CD4-positive, alpha-beta T cell treated with Interleukin-6 for 4 hours (primary cell): ENCODE results near the gene IP6K1.
"Not testable (repeated sequence)": the region's sequence is repeated elsewhere in the genome, so short reads cannot be mapped to it uniquely, and the experiment has no call there.

Experiments
- DNase-seq: peaks from one replicate; pipeline ENCODE4 v3.0.0-alpha.2; 2020; ENCODE audit warnings: mixed read lengths

The IP6K1 gene

GRCh38 chr3:49793486-49794085, 7.2 kb upstream of the IP6K1 start:
- DNase-seq: no peak

DNA sequence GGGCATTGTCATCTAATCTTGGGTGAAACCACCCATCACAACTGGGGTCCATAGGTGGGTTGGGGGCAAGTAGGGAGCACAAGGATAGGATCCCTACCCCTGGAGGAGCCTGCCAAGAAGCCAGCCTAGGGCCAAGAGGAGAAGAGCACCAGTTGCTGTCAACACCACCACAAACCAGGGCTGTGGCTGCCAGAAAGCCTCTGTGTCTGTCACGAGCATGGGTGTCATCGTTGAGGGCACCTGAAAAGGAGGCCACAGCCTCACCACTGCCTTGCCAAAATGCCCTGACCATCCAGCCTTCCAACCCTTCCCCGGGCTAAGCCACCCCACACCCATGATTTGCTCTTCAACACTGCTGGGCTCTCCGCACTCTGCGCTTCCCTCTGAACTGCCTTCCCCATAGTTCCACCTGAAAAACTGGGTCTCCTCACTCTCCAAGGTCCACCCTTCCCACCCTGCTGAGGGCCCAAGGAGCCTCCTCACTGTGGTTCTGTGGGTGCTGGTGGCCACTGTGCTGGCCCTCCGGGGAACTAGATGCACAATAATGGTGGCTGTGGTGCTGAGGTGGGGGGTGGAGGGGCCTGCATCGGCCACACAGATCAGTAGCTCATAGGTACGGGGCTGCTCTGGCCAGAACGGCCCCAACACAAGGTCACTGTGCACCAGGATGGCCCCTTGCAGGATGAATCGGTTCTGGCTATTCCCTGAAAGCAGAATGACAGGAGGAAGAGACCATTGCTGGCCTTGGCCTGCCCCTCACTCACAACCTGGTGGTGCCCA, 6.2 kb upstream of the IP6K1 start:
- no peak for DNase-seq

DNA sequence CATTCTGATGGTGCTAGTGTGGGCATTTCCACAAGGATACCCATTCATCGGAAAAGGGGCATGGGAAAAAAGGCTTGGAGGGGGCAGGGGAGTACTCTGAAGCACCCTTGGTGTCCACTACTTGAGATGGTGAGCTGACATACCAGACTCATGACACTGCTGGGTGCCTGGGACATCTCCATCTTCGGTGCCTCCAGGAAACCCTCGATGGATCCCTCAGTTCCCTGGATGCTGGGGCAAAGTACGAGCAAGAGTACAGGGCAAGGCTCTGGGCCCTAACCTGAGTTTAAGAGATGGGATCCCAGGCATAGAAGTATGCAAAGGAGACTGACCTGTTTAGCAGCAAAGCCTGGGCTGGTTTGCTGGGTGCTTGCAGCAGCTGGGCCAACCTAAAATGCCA, 5.2 kb upstream of the IP6K1 start:
- DNase-seq: no peak

DNA sequence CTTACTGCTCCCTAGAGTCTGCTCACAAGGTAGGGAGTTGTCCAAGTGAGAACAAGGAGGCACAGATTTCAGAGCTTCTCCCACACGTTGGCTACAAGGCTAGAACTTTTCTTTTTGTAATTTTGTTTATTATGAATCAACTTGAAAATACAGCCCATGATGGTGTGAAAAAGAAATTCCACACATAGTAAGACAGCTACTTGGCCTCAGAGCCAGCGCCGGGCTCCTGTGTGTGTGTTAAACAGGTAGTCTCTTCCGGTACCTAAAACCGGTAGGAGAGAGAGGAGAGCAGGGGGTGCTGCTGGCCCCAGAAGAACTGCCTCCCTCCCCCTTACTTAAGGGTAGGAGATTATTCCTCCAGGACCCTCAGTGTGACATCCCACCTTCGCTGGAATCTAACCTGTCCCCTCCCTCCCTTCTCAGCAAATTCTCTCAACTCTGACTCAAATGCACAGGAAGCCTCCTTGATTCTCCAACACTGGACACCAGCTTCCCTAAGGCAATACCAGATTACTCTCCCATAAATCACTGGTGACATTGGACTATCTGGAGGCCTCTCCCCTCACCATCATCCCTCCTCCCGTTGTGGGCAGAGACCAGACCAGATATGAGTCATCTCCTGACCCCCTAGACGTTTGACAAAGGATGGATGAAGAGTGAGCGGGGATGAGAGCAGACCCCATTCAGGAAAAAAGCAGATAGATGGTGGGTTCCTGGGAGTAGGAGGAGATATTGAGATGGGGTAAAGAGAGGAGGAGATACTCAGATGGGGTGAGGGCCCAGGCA, 4.5 kb upstream of the IP6K1 start:
- DNase-seq: no peak

DNA sequence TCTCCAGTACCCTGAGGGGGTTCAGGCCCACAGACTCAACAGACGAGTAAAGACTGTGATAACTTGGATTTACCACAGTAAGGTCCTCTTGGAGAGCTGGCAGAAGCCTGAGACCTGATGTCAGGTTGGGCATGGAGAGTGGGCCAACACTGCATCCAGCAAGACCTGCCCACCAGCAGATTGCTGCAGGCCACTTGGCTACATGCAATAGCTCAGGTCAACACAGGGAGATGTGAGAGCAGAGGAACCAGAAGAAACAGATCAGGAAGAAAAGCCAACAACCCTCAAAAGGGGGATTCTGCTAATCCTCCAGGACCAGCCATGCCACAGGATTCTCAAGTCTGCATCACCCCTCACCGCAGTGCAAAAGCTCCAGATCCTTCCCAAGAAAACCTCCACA, 1.7 kb upstream of the IP6K1 start:
- no peak for DNase-seq

DNA sequence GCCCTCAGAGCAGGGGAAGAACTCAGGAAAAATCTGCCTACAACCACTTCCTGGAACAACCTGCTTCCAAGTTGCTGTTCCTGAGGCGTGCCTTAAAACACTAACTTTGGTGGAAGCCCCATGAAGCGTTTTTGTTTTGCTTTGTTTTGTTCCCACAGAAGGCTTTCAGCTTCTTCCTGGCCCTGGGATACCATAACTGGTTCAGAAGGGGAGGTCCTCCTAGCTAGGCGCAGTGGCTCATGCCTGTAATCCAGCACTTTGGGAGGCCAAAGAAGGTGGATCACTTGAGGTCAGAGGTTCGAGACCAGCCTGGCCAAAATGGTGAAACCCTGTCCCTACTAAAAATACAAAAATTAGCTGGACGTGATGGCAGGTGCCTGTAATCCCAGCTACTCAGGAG, 1.2 kb upstream of the IP6K1 start:
- DNase-seq: no peak

- no peak for DNase-seq
Measured at GRCh38 chr3:49787182-49787464, 781 bp upstream of the IP6K1 start.

DNA sequence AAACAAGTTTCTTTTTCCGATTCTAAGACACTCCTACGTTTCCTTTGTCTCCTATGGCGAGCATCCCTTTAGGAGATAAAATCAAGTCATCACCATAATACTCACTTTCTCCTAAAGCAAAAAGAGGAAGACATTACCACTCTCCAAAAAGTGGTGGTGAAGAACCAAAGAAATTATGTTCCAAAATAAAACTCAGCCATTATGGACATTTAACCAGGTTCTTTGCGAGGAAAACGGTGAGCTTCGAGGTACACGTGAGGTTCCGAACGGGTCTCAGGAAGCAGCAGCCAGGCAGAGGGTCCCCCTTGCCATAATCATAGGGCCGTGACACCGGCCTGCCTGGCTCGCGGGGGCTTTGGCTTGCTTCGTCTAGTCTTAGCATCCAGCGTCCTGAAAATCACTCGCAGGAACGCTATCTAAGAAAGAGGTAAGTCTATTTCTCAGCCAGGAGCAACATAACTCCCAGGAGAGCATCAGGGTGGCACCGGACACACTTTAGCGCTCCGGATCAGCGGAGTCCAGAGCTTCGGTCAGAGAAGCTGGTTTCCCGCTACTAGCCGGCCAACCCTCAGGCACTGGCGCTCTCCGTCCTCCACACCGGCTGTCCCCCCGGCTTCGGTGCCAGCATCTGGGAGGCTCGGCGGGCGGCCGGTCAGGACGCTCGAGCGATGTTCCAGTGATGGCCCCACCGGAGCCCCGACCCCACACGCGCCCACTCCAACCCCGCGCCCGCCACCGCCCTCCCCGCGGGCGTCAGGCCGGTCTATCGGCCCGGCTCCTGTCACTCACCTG, 581 bp downstream of the IP6K1 start:
- DNase-seq: peak; percentile 23

DNA sequence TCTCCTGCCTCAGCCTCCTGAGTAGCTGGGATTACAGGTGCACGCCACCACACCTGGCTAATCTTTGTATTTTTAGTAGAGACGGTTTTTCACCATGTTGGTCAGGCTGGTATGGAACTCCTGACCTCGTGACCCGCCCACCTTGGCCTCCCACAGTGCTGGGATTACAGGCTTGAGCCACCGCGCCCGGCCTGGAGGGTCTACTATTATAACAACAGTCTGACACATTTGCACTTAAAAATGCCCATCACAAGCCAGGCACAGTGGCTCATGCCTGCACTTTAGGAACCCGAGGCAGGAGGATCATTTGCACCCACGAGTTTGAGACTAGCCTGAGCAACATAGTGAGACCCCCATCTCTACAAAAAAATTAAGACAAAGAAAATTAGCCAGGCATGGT, 4.1 kb downstream of the IP6K1 start:
- DNase-seq: not testable (repeated sequence)

GRCh38 chr3:49781415-49782199, 4.7 kb downstream of the IP6K1 start:
- DNase-seq: no peak

DNA sequence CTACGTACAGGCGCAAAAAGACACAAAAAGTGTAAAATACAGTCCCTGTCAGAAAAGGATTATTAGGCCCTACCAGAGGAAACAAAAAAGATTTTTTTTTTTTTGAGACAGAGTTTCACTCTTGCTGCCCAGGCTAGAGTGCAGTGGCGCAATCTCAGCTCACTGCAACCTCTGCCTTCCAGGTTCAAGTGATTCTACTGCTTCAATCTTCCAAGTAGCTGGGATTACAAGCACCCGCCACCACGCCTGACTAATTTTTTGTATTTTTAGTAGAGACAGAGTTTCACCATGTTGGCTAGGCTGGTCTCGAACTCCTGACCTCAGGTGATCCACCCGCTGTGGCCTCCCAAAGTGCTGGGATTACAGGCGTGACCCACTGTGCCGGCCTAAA, 5.4 kb downstream of the IP6K1 start:
- not testable (repeated sequence) for DNase-seq

GRCh38 chr3:49780080-49780974, 6.0 kb downstream of the IP6K1 start:
- no peak for DNase-seq

DNA sequence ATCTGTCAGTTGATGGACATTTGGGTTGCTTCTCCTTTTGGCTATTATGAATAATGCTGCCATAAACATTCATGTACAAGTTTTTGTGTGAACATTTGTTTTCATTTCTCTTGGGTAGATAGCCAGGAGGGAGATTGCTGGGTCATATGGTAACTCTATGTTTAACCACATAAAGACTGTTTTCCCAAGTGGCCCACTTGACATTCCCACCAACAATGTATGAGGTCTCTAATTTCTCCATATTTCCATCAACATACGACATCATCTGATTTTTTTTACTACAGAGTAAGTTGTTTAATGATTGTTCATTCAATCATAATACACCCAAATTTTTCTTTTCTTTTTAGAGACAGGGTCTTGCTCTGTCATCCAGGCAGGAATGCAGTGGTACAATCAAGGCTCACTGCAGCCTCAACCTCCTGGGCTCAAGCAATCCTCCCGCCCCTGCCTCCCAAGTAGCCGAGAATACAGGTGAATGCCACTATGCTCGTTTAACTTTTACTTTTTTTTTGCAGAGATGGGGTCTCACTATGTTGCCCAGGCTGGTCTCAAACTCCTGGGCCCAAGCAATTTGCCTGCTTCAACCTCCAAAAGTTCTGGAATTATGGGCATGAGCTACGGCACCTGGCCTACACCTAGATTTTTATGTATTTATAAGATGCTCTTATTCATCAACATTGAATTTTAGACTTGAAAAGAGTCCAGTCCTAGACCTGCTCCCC, 6.8 kb downstream of the IP6K1 start:
- DNase-seq: no peak

GRCh38 chr3:49776101-49776500, 10.2 kb downstream of the IP6K1 start:
- DNase-seq: not testable (repeated sequence)

DNA sequence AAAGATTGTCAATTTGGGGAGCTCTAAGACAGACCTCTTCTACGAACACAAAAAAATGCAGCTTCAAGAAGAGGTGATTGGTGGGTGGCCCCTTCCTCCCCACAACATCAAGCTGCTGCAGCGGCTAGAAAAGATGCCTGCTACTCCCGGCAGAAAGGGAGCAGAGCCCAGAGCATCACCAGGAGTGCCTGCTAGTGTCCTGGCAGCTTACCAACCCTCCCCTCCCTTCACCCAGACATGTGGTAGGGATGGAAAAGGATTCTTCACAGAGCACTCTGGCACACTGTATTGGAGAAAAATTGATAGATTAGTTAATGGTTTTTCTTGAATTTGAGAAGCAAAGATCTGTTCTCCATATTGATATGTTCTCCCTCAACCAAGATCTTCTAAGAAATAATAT, 10.8 kb downstream of the IP6K1 start:
- no peak for DNase-seq

GRCh38 chr3:49772703-49773102, 13.6 kb downstream of the IP6K1 start:
- DNase-seq: no peak

GRCh38 chr3:49771340-49771938, 14.9 kb downstream of the IP6K1 start:
- no peak for DNase-seq

DNA sequence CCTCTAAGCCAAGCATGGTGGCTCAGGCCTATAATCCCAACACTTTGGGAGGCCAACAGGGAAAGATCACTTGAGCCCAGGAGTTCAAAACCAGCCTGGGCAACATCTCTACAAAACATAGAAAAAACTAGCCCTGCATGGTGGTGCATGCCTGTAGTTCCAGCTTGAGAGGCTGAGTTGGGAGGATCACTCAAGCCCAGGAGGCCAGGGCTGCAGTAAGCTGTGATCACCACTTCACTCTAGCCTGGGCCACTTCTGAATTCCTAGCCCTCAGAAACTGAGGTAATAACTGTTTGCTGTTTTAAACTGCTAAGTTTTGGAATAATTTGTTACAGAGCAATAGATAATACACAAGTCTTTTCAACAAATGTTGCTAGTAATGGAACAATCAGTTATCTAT, 16.4 kb downstream of the IP6K1 start:
- no peak for DNase-seq

DNA sequence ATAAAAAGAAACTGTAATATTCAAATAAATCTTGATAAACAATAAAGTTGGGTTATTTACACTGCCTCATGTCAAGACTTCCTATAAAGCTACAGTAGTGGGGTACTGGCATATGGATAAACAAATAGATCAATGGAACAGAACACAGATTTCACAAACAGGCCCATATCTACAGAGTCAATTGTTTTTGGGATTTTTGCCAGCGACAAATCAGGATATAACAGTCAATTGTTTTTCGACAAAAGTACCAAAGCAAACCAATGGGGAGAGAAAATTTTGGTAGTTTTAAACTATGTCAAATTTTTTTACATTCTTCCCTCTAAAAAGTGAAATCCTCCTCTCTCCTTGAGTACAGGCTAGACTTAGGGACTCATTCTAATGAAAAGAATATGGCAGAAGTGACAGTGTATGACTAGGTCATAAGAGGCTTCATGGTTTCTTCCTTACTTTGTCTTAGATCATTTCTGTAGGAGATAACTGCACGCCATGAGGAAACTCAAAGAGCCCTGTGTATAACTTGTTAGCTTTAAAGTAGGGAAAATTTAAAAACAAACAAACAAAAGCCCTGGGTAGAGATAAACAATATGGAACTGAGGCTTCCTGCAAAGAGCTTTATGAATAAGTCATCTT, 16.9 kb downstream of the IP6K1 start:
- DNase-seq: no peak

- DNase-seq: no peak
Measured at GRCh38 chr3:49763981-49764380, 22.4 kb downstream of the IP6K1 start.
